Stimulated activated CD8-positive, alpha-beta memory T cell treated with anti-CD3 and anti-CD28 coated beads, Interleukin-4, amount 100 ng/mL, for 1 hour (primary cell): ENCODE results near the gene IPP.
A peak's percentile ranks its signal among the peaks of the same experiment; 100 is the strongest.
"Not testable (repeated sequence)": the region's sequence is repeated elsewhere in the genome, so short reads cannot be mapped to it uniquely, and the experiment has no call there.

Experiments
- DNase-seq, 2 donors: peaks; one replicate each; pipeline ENCODE4 v3.0.0-alpha.2; 2020; ENCODE audit warnings: low read depth in 2 of 2, low spot score in 1 of 2

IPP gene

DNA sequence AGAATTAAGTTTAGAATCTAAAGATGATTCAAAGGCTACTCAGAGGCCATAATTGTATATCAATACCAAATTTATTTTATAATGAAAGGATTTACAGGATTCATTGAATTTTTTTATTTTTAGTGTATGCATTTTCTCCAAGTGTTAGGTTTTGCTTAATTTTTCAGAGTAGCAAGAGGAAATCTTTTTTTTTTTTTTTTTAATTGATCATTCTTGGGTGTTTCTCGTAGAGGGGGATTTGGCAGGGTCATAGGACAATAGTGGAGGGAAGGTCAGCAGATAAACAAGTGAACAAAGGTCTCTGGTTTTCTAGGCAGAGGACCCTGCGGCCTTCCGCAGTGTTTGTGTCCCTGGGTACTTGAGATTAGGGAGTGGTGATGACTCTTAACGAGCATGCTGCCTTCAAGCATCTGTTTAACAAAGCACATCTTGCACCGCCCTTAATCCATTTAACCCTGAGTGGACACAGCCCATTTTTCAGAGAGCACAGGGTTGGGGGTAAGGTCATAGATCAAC, 10.8 kb downstream of the IPP start:
- DNase-seq = not testable (repeated sequence)

DNA sequence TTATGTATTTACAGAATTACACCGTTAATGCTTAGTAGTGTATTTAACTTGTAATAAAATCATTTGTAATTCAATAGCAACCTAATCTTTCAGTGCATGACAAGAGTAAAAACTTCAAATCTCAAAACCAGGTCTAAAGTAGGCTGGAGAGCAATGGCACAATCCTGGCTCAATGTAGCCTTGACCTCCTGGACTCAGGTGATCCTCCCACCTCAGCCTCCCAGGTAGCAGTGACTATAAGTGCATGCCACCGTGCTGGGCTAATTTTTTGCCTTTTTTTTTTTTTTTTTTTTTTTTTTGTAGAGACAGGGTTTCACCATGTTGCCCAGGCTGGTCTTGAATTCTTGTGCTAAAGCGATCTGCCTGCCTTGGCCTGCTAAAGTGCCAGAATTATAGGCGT, 11.3 kb downstream of the IPP start:
- no peak for DNase-seq

DNA sequence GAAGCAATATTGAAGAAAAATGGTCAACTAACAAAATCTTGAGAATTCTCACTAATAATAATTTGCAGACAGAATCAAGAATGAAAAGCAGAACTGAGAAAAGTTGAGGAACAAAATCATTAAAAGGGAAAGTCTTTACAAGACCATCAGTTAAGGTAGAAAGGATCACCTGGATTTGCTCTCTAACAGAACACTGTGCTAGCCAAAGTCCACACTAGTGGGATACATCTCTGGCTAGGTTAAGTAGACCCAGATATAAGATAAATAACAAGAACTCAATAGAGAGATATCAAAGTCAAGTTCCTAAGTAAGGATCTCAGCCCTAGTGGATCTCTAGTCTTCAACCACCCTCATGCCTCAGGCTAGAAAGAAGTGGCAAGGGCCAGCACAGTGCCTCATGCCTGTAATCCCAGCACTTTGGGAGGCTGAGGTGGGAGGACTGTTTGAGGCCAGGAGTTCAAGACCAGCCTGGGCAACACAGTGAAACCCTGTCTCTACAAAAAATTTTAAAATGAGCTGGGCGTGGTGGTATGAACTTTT, 19.6 kb downstream of the IPP start:
- DNase-seq = no peak

DNA sequence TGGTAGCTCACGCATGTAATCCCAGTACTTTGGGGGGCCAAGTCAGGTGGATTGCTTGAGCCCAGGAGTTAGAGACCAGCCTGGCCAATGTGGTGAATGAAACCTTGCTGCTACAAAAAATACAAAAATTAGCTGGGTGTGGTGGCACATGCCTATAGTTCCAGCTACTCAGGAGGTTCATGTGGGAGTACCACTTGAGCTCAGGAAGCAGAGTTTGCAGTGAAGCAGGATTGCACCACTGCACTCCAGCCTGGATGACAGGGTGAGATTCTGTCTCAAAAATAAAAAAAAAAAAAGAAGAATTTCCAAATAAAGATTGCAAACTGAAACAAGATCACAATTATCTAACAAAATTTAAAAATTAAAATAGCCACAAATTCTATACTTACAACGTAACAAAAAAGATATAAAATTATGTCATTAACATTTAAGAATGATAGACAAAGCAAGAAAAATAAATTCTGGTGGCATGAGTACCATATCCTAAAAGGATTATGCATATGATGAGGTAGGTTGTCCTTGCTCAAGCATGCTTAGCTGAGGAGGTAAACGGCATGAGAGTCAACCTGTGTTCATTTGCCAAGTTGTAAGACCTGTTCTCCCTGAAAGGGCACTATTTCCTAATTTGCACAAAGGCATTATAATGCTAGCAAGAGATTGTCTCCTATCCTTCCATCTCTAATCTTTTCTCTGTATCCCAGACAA, 20.2 kb downstream of the IPP start:
- DNase-seq = no peak

DNA sequence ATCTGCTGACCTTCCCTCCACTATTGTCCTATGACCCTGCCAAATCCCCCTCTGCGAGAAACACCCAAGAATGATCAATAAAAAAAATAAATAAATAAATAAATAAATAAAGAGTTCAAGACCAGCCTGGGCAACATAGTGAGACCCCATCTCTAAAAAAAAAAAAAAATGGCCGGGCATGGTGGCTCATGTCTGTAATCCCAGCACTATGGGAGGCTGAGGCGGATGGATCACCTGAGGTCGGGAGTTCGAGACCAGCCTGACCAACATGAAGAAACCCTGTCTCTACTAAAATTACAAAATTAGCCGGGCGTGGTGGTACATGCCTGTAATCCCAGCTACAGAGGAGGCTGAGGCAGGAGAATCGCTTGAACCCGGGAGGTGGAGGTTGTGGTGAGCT, 24.4 kb downstream of the IPP start:
- not testable (repeated sequence) for DNase-seq

DNA sequence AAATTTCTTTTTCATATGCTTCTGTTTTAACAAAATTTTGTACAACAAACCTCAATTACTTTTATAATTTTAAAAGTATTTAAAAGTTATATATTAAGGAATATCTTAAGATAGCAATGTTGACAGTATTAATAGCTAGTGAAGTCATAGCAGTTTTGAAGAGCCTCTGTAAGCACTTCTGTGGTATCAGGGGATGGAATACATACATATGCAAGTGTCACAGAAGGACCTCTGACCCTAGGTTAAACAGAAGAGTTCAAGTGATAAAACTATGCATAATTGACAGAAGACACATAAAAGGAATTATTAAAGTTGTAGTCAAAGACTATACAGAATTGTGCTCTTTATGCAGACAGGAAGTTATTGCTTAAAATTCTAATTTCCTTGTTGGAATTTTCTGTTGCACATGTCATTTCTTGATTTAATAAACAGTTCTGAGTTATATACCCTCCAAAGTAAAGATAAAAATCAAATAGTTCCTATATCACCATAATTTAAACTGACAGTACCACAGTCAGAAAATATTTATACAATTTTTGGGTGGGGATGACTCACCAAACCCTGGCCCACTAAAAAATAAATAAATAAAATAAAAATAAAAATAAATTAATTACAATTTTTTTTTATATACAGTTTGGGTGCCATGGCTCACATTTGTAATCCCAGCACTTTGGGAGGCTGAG, 27.1 kb downstream of the IPP start:
- DNase-seq = no peak

DNA sequence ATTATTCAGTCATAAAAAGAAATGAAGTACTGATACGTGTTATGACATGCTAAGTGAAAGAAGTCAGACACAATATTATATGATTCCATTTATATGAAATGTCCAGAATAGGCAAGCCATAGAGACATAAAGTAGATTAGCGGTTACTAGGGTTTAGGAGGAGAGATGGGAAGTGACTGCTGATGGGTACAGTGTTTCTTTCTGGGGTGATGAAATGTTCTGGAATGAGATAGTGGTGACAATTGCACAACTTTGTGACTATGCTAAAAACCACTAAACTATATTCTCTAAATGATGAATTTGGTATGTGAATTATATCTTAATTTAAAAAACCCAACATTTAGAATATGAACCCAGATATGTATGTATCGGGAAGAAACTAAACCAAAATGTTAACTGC, 27.6 kb downstream of the IPP start:
- no peak for DNase-seq

DNA sequence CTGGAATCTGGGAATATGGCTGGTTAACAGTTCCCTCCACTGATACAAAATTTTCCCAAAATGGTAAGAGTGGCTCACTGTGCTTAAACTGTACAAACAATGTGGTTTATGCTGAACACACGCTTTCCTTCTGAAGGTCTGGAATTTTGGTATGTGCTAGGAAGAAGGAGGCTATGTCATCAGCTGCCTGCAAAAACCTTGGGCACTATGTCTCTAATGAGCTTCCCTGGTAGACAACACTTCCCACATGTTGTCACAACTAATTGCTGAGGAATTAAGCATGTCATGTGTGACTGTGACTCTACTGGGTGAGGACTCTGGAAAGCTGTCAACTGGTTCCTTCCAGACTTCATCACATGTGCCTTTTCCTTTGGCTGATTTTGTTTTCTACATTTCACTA, 29.2 kb downstream of the IPP start:
- DNase-seq = no peak

DNA sequence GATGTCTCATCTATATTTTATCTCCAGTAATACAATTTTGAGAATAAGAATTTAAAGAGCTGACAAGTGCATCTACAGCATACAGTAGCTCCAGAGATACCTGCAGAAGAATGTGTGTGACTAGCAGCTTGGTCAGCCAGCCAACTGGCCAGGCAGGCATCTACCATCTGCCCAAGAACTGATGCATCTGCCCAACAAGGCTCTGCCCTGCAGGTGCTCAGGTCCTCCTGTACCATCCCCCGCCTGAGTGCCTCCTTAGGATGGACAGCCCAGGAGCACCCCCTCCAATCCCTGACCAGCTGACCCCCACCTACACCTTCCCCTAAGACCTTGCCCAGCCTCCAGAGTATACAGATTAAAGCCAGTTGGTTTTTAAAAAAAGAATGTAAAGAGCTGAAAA, 32.2 kb downstream of the IPP start:
- no peak for DNase-seq

DNA sequence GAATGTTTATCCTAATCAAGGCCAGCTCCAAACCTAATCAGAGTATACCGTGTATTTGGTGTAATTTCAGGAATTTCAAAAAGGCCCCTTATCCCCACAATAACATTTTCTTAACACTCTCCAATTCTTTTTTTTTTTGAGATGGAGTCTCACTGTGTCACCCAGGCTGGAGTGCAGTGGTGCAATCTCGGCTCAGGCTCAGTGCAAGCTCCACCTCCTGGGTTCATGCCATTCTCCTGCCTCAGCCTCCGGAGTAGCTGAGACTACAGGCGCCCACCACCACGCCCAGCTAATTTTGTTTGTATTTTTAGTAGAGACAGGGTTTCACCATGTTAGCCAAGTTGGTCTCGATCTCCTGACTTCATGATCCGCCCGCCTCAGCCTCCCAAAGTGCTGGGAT, 33.1 kb downstream of the IPP start:
- not testable (repeated sequence) for DNase-seq

DNA sequence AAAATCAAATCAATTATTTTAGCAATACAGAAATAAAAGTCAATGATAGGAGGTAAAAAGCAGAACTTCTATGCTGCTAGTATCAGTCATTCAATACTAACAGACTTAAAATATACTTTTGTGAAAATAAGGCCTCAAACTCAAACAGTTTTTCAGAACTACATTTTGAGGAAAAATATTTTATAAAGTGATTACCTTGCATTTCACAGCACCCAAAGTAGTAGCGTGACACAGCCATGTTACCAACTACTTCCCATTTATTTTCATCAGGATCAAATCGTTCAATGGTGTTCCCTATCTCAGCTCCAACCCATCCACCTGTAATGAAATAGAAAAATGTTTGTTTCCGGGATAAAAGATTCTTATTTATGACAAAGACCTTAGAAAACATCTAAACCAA, 33.8 kb downstream of the IPP start:
- no peak for DNase-seq

DNA sequence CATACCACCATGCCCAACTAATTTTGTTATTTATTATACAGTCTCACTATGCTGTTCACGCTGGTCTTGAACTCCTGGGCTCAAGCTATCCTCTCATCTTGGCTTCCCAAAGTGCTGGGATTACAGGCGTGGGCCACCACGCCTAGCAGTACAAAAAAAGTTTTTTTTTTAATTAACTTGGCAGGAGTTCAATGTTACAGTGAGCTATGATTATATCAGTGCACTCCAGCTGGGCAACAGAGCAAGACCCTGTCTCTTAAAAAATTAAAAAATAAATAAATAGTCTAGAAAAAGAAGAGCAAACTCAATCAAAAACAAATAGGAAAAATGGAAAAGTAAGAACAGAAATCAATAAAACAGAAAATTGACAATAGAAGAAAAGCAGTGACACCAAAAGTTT, 36.7 kb downstream of the IPP start:
- no peak for DNase-seq

DNA sequence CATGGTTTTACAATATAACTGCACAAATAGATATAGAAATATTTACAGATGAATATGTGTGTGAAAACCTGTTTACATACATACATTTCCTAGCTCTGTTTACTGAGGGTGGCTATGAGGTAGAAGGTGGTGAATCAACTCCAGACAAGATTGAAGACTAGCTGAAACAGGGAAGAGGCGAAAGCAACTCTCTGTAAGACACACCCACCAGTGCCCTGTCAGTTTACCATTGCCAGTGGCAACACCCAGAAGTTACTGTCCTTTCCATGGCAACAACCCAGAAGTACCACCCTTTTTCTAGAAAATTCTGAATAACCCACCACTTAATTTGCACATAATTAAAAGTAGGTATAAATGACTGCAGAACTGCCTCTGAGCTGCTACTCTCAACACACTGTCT, 45.8 kb downstream of the IPP start:
- no peak for DNase-seq

DNA sequence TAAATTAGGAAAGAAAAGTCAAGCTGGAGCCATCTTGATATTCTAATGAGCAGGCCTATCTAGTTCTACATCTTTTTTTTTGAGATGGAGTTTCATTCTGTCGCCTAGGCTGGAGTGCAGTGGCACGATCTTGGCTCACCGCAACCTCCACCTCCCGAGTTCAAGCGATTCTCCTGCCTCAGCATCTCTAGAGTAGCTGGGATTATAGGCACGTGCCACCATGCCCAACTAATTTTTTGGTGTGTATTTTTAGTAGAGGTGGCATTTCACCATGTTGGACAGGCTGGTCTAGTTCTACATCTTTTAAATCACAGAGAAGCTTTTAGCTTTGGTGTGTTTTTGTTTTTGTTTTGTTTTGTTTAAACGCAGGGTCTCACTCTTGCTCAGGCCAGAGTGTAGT, 55.6 kb downstream of the IPP start:
- no peak for DNase-seq

DNA sequence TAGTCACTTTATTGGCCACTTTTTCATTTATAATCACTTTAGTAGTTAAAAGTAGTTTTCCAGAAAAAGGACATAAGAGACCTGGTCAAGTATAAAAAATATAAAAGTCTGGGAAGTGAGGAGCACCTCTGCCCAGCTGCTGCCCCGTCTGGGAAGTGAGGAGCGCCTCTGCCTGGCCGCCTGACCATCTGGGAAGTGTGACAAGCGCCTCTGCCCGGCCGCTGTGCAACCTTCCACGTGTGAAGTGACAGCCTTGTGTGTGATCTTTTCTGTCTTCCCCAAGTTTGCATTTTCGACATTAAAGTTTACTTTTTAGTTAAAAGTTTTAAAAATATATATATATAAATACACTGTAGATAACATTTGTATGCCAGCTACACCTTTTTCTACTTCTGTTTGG, 56.6 kb downstream of the IPP start:
- not testable (repeated sequence) for DNase-seq

DNA sequence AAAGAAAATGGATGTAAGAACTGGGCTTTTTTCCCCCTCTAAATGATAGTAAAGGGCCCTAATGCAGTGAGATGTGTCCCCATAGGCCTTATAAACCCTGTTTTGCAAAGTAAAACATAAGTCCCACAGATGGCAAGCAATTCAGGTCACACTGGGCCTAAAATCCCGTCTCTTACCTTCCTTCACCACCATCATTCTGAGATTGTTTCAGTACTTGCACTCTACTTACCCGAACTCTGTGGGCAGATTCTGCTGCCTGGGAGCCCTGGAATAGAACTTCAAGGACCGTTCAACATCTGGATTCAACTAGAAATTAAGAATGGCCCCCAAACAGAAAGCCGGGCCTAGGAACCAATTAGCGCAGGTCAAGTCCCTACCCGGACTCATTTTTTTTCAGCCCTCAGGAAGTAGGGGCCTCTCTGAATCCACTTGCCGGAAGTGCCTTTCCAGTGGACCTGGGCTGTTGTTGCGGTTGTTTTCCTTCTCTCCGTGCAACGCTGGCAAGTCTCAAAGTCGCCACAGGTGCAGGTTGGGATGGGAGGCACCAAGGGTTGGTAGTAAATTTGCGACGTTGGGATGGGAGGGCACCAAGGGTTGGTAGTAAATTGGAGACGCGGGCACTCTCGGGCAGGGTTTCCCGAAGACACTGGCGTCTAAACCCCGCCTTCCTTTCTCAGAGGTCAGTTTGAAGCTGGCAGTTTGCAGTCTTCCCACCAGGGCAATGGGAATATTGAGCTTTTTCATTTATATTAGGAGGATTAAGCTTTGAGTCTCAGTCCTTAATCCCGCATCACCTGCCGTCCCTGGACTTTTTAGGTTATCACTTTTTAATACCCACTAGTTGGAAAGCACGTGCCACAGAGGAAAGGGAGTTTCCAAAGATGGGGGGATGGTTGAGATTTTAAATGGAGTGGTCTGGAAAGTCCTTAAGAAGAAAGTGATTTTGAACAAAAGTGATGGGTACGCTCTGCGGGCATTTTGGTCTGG, 62.4 kb downstream of the IPP start, which contains the start of gene TMEM69:
Gene TMEM69, plus strand, starts transcription at position 428 of the 987 bp plus-strand sequence. CDS start 2,888 bp downstream, outside the sequence.
- DNase-seq = peak; percentile 37 to 56

DNA sequence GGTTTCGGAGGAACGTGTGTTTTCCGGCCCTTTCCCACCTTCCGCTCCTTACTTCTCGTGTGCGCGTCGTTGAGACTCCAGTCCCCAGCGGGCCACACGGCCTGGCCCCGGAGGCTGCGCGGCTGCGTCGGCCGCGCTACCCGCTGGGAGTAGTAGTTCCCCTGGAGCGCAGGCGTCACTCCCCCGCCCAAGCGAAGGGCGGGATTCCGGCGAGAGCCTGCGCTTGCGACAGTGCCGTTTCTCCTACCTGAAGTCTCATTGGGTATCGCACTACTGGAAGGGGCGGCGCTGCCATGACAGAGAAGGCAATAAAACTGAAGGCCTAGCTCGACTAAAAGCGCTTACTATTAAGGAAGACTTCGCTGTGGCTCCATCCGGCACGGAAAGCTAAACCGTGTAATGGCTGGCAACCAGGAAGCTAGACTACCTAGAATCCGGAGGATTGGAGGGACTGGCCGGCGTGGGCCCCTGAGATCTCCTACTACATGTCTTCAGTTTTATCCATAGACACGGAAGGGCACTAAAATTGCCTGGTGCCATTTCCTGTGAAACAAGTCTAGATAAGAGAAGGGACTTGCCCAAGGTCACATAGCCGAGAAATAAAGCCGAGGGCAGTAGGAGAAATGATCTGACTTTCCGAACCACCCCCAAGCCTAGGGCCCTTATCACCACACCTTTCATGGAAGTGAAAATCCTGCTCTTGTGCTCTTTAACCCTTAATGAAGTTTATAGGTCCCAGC, 63.3 kb downstream of the IPP start:
- peak; percentile 71 to 93 for DNase-seq

DNA sequence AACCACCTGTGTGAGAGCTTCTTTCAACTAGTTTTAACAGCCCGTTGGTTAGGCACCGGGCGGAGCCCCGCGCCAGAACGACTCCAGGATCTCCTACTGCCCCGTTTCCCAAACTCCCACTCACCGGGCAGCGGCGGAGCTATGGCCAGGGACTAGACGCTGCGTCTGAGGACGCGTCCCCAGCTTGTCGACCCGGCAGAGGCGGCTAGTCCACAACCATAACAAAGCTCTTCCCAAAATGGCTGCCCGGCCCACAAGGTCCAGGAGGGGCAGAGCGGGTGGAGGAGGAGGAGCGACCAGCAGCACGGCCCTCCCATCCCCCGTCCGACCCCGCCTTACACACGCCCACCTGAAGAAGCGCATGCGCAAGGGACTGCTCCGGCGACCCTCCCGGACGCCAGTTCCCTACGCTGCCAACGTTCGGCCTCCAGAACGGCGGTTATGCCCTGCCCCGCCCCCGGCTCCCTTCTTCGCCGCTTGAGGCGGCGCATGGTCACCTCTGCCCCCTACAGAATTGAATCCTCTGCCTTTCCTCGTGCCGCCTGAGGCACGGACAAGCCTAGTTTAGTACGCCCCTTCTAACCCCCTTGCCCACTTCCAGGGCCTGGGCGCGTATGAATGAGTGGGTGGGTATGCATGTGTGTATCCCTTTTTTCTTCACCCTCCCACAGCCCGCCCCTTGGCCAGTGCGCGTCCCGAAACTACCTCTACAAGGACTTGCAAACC, 64.0 kb downstream of the IPP start, which contains the start of gene GPBP1L1:
Gene GPBP1L1, minus strand, starts transcription at position 246 of the 726 bp plus-strand sequence. CDS start 27,446 bp downstream, outside the sequence.
- DNase-seq = peak; percentile 97

DNA sequence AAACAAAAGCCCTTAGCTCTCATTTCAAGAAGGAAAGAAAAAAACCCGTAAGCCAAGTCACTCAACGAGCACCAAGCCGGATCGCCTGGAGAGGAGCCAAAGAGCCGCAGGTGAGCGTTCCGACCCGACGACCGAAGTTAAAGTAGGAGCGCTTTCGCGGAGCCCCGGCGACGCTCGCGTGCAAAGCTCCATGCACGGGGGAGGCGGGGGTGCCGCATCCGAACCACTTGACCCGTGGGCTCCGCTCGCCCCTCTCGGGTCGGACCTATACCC, 64.5 kb downstream of the IPP start:
- peak; percentile 28 to 45 for DNase-seq
